Keratinocyte (primary cell): ENCODE measurements around the gene RAB3A. TPM values are rescaled to one million over a fixed set of nuclear protein-coding genes. Genes with fewer than 3 reads are reported as not detected.

Experiments
- DNase-seq: peaks from one replicate; pipeline ENCODE4 v3.0.0-alpha.2; 2011; ENCODE audit warnings: low read depth, missing footprints, low spot score
- FAIRE-seq: peaks from 2 replicates; lab custom pipeline; 2011; peaks lifted over from hg19 to GRCh38; lab: Jason Lieb, UNC
- H2AFZ ChIP-seq: 2 replicates; pipeline ENCODE4 v1.6.0; 2012; ENCODE audit warnings: low read length, control low read depth, inconsistent platforms; ENCODE audit not compliant: control insufficient read depth
- H3K27ac ChIP-seq: 2 replicates; pipeline ENCODE4 v1.5.1; 2011; ENCODE audit warnings: low read length; ENCODE audit not compliant: control insufficient read depth, insufficient read depth
- H3K27me3 ChIP-seq: 3 replicates; pipeline ENCODE4 v1.6.0; 2011; ENCODE audit warnings: low read length; ENCODE audit not compliant: control insufficient read depth, insufficient read depth; ENCODE audit errors: extremely low read depth
- H3K36me3 ChIP-seq, 2 experiments: 2 replicates in 1 of 2; 3 replicates in 1 of 2; pipeline ENCODE4 v1.5.1; 2011; ENCODE audit warnings: low read length in 2 of 2, mild to moderate bottlenecking in 1 of 2; ENCODE audit not compliant: control insufficient read depth in 2 of 2, insufficient read depth in 2 of 2; ENCODE audit errors: extremely low read depth in 1 of 2
- H3K4me1 ChIP-seq: 3 replicates; pipeline ENCODE4 v1.5.1; 2011; ENCODE audit warnings: low read length; ENCODE audit not compliant: control insufficient read depth, insufficient read depth; ENCODE audit errors: extremely low read depth
- H3K4me2 ChIP-seq: 3 replicates; pipeline ENCODE4 v1.6.0; 2011; ENCODE audit warnings: low read depth, low read length; ENCODE audit not compliant: control insufficient read depth, insufficient read depth; ENCODE audit errors: extremely low read depth
- H3K4me3 ChIP-seq, 3 experiments: fragments of 200-600 bp in 1 of 3; sonication (generic) in 1 of 3; 2 replicates in 2 of 3; 3 replicates in 1 of 3; pipeline ENCODE4 v1.5.1; 2011 to 2016; ENCODE audit warnings: low read length in 3 of 3, mild to moderate bottlenecking in 3 of 3, control low read depth in 2 of 3, inconsistent platforms in 1 of 3, low read depth in 1 of 3, mixed read lengths in 1 of 3, mixed run types in 1 of 3, moderate library complexity in 1 of 3; ENCODE audit not compliant: control insufficient read depth in 2 of 3, insufficient read depth in 2 of 3; ENCODE audit errors: extremely low read depth in 1 of 3
- H3K79me2 ChIP-seq: 2 replicates; pipeline ENCODE4 v1.6.0; 2012; ENCODE audit warnings: low read length; ENCODE audit not compliant: control insufficient read depth, insufficient read depth
- H3K9ac ChIP-seq: 3 replicates; pipeline ENCODE4 v1.6.0; 2011; ENCODE audit warnings: low read length; ENCODE audit not compliant: control insufficient read depth, insufficient read depth; ENCODE audit errors: extremely low read depth
- H3K9me1 ChIP-seq: 3 replicates; pipeline ENCODE4 v1.6.0; 2011; ENCODE audit warnings: low read length; ENCODE audit not compliant: control insufficient read depth, insufficient read depth; ENCODE audit errors: extremely low read depth
- H3K9me3 ChIP-seq: 2 replicates; pipeline ENCODE4 v1.5.1; 2012; ENCODE audit warnings: low read depth, low read length; ENCODE audit not compliant: control insufficient read depth
- H4K20me1 ChIP-seq: 3 replicates; pipeline ENCODE4 v1.6.0; 2011; ENCODE audit warnings: low read length; ENCODE audit not compliant: control insufficient read depth, insufficient read depth; ENCODE audit errors: extremely low read depth
- CTCF ChIP-seq, 3 experiments: IDR thresholded peaks in 1 of 3; conservative IDR thresholded peaks in 1 of 3; optimal IDR thresholded peaks in 1 of 3; 2 replicates in 2 of 3; 3 replicates in 1 of 3; pipeline versions ENCODE3 to v1.5.1; 2011; ENCODE audit warnings: low read length in 3 of 3, mild to moderate bottlenecking in 3 of 3, moderate library complexity in 2 of 3, control low read depth in 1 of 3, inconsistent platforms in 1 of 3; ENCODE audit not compliant: insufficient read depth in 2 of 3; ENCODE audit errors: extremely low read depth in 1 of 3
- EZH2 ChIP-seq: IDR thresholded peaks from one replicate; pipeline ENCODE4 v1.6.1; 2012; ENCODE audit warnings: inconsistent platforms, mild to moderate bottlenecking, low read length, moderate library complexity
- dilution Hi-C: fragments of 300-500 bp; cut with MboI; formaldehyde crosslinking; loops from one replicate; pipeline ENCODE4 v1.7.0; 2020; ENCODE audit warnings: low sequenced_read_pairs; ENCODE audit not compliant: extremely low pct_ligation_motif_present
- polyA plus RNA-seq, 5 experiments: library from polyadenylated mRNA; depleted of rRNA in 3 of 5; stranded (reverse) in 3 of 5; stranded (forward) in 1 of 5; unstranded in 1 of 5; fragments of >200 nt; gene quantifications; 1 replicate in 1 of 5; 2 replicates in 3 of 5; 3 replicates in 1 of 5; pipeline versions ENCODE4 v1.2.1 to v1.2.3, GENCODE V29; 2011 to 2012; ENCODE audit warnings: missing spikeins in 2 of 5, low read depth in 1 of 5, low replicate concordance in 1 of 5

The RAB3A gene
- polyA plus RNA-seq, 1 donor (not counting 4 experiments of a cell fraction or from before 2014, with no cell fraction given) = 0.56 TPM

- Histone ChIP-seq H3K9me1 (no peaks in the 10 kb centered on the region), H4K20me1 (no peaks in the 10 kb centered on the region), H3K27ac (peak overlapping the region; percentile 80), H3K4me1 (peaks cover 20% of the 10 kb centered on the region), H2AFZ (peak overlapping the region; percentile 85), H3K9ac (peak overlapping the region; percentile 77), H3K36me3 (no peaks in the 10 kb centered on the region), H3K79me2 (no peaks in the 10 kb centered on the region), H3K27me3 (peaks cover 2% of the 10 kb centered on the region), H3K4me3 (peak overlapping the region; percentile 51 to 94 (median 86)), H3K9me3 (no peaks in the 10 kb centered on the region), H3K4me2 (peak overlapping the region; percentile 97)
- FAIRE-seq (no peak), DNase-seq (no peak)
- dilution Hi-C loops = no loop called here
- TF ChIP-seq CTCF (optimal IDR thresholded peaks at IDR 0.05 in 1 of 3, IDR thresholded peaks at IDR 0.05 in 1 of 3, conservative IDR thresholded peaks at IDR 0.05 in 1 of 3; ENCODE audit: extremely low read depth in 1 of 3, insufficient read depth in 2 of 3, low read length in 3 of 3) = no peak
Observed at GRCh38 chr19:18205200-18205892, 1.5 kb upstream of the RAB3A start.

GRCh38 chr19:18204394-18205199, 755 bp upstream of the RAB3A start:
- Histone ChIP-seq H3K9ac (peak overlapping the region; percentile 77), H3K27ac (peak overlapping the region; percentile 80), H2AFZ (peak overlapping the region; percentile 85), H3K4me3 (peak overlapping the region; percentile 51 to 94 (median 86)), H3K9me3 (no peaks in the 10 kb centered on the region), H3K4me1 (peaks cover 20% of the 10 kb centered on the region), H4K20me1 (no peaks in the 10 kb centered on the region), H3K36me3 (no peaks in the 10 kb centered on the region), H3K9me1 (no peaks in the 10 kb centered on the region), H3K27me3 (peaks cover 2% of the 10 kb centered on the region), H3K79me2 (no peaks in the 10 kb centered on the region), H3K4me2 (peak overlapping the region; percentile 97)
- TF ChIP-seq EZH2 (no peak), CTCF (optimal IDR thresholded peaks at IDR 0.05 in 1 of 3, IDR thresholded peaks at IDR 0.05 in 1 of 3, conservative IDR thresholded peaks at IDR 0.05 in 1 of 3; ENCODE audit: extremely low read depth in 1 of 3, insufficient read depth in 2 of 3, low read length in 3 of 3) (no peak)
- dilution Hi-C loops = no loop called here
- DNase-seq = no peak
- FAIRE-seq = no peak
